Activated CD8-positive, alpha-beta memory T cell treated with anti-CD3 and anti-CD28 coated beads, Interleukin-2, amount 50 U/mL, for 24 hours (primary cell): Measurements from ENCODE around the gene ABCE1.

Source experiments
- DNase-seq: peaks from one replicate; pipeline ENCODE4 v3.0.0-alpha.2; 2020; ENCODE audit errors: extremely low read depth

The ABCE1 gene

DNA sequence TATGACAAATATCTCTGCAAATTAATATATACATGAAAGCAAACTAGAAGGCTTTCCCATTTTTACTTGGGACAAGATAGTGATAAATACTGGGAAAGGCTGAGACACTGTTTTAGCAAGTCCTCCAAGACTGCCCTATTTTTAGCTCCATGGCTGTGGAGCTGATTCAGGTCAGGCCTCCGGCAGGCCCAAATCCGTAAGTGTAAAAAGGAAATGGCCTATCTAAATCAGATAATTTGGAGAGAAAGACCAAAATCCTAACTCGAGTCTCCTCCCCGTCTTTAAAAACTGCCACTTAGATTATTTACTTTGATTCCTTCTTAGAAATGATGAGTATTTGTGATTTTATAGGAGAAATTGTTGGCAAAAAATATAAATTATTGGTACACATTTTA, 79.4 kb downstream of the ABCE1 start:
- no peak for DNase-seq

DNA sequence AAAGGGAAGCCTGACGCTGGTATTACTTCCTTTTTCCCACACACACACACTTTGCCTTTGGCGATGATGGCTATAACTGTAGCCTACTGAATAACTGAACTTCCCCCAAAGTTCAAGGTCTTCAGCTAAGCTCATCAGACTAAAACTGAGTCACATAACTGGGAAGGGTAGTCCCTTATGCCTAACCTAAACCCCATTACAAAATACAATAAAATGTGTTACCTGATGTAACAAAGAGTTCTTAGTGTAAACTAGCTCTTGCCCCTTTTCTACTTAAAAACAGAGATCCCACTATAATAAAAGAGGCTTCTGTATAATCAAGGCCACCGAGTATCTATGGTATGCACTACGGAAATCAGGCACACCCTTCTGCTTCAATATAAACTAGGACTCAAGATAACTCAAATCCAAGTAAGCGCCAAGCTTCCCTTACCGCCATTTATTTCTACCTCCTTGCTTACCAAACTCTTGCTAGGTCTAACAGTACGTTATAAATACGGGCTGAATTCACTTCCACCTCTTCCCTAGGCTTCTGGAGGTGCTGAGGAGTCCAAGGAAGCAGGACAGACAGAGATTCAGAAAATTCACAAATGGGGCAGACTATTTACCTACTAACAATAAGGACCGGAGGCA, 79.9 kb downstream of the ABCE1 start:
- DNase-seq: no peak

DNA sequence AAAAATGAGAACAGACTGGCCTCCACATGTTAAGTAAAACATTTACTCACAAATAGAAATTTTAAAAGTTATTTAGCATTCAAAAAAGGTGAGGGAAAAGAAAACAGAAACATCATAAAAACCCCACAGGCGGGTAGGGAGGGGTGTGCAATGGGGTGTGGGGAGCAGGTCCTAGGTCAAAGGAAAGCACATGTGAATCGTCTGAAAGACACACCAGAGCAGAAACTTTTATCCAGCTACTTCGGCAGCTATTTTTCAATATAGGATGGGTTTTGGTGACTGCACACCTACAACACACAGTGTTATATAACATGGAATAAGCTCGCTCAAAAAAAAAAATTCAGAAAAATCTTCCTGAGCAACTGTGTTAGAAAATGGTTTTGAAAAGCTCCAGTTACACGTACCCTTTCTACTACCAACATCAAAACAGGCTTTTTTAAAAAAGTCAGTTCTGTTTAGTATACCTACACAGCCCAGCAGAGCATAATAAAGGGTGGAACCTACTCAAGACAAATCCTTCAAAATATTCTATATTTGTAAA, 80.7 kb downstream of the ABCE1 start:
- no peak for DNase-seq
